T-helper 1 cell treated with Interleukin-12 subunit alpha and Interleukin-12 subunit beta and Interleukin-4 antibody, amounts not matched to agents 30 ng/mL and 1 ng/mL, for 36 hours (primary cell): Measurements from ENCODE around the gene NFYC. TPM values are rescaled to one million over a fixed set of nuclear protein-coding genes. Genes with fewer than 3 reads are reported as not detected.

Experiments used
- intact Hi-C: fragments of 100-400 bp; cut with micrococcal nuclease; formaldehyde crosslinking; loops from one replicate; pipeline ENCODE4 v1.15.1; 2024
- total RNA-seq: library from RNA; stranded (reverse); gene quantifications from 2 replicates; pipeline ENCODE4 v1.2.3, GENCODE V29; 2022

Gene NFYC
- total RNA-seq, 1 donor from 2014 or later, result 98.8 TPM

- intact Hi-C loops, result no loop called here
Observed at GRCh38 chr1:40755067-40755466, 63.6 kb downstream of the NFYC start.

- intact Hi-C loops, result no loop called here
Observed at GRCh38 chr1:40756523-40756922, 65.0 kb downstream of the NFYC start.

GRCh38 chr1:40757084-40757483, 65.6 kb downstream of the NFYC start:
- intact Hi-C loops, result no loop called here

- intact Hi-C loops, result no loop called here
Observed at GRCh38 chr1:40758004-40758403, 66.5 kb downstream of the NFYC start.

- intact Hi-C loops, result no loop called here
Observed at GRCh38 chr1:40758578-40759343, 67.3 kb downstream of the NFYC start.

- intact Hi-C loops, result loop anchor here (5.0 kb wide), 1 partner anchor 54 kb away; no protein-coding TSS in a partner anchor
Observed at GRCh38 chr1:40760984-40761383, 69.5 kb downstream of the NFYC start.

- intact Hi-C loops, result loop anchor here (5.0 kb wide), 1 partner anchor 55 kb away; no protein-coding TSS in a partner anchor
Observed at GRCh38 chr1:40762144-40762923, 70.8 kb downstream of the NFYC start.

GRCh38 chr1:40763742-40764532, 72.4 kb downstream of the NFYC start:
- intact Hi-C loops, result loop anchor here (1.0 to 5.0 kb wide), 3 partner anchors 57 to 151 kb away; partner anchors contain the start of gene NFYC

GRCh38 chr1:40764981-40765380, 73.5 kb downstream of the NFYC start:
- intact Hi-C loops, result loop anchor here (1.0 to 5.0 kb wide), 3 partner anchors 58 to 152 kb away; partner anchors contain the start of gene NFYC

GRCh38 chr1:40766017-40766416, 74.5 kb downstream of the NFYC start:
- intact Hi-C loops, result no loop called here

- intact Hi-C loops, result no loop called here
Observed at GRCh38 chr1:40766560-40766959, 75.1 kb downstream of the NFYC start.

- intact Hi-C loops, result no loop called here
Observed at GRCh38 chr1:40768146-40768990, 76.9 kb downstream of the NFYC start.

- intact Hi-C loops, result no loop called here
Observed at GRCh38 chr1:40769815-40770214, 78.3 kb downstream of the NFYC start.

GRCh38 chr1:40770296-40771070, 79.0 kb downstream of the NFYC start:
- intact Hi-C loops, result no loop called here

- intact Hi-C loops, result no loop called here
Observed at GRCh38 chr1:40772146-40772955, 80.8 kb downstream of the NFYC start.

GRCh38 chr1:40773748-40774265, 82.3 kb downstream of the NFYC start:
- intact Hi-C loops, result loop anchor here (1.0 to 2.0 kb wide), 3 partner anchors 35 to 178 kb away; no protein-coding TSS in a partner anchor

- intact Hi-C loops, result loop anchor here (1.0 to 2.0 kb wide), 3 partner anchors 34 to 178 kb away; no protein-coding TSS in a partner anchor
Observed at GRCh38 chr1:40774266-40774998, 82.9 kb downstream of the NFYC start.
